Measurements from ENCODE around the gene MCM7. TPM values are rescaled to one million over a fixed set of nuclear protein-coding genes. Genes with fewer than 3 reads are reported as not detected.

MCM7 gene
- polyA plus RNA-seq, 1 of the 3 experiments (the other 2 are of a cell fraction): 241 TPM

GRCh38 chr7:100132697-100133151, 31.5 kb upstream of the MCM7 start:
- H2AFZ ChIP-seq (ENCODE audit: low read depth): peak overlapping the region; percentile 54; the same call in 1 of the 2 replicates
- ChIA-PET CTCF (interaction anchor here (0.6 to 13.6 kb wide), 51 partner anchors 8 to 1256 kb away, joined by 3 to 262 read pairs (median 6); partner anchors contain the start of genes AP4M1, CNPY4, COPS6 and GAL3ST4), POLR2A (interaction anchor here (1.0 to 3.1 kb wide), 3 partner anchors 16 to 31 kb away, joined by 3 to 12 read pairs (median 4); partner anchors contain the start of genes AP4M1, LAMTOR4 and MCM7)
- H3K9ac ChIP-seq: no peak overlapping the region
- H4K20me1 ChIP-seq (ENCODE audit: insufficient read depth): no peaks in the 10 kb centered on the region
- no peaks in the 10 kb centered on the region for H3K79me2 ChIP-seq (ENCODE audit: insufficient read depth)
- H3K4me2 ChIP-seq: no peak overlapping the region
- no peaks in the 10 kb centered on the region for H3K9me2 ChIP-seq
- TF ChIP-seq SMC3 (IDR thresholded peaks at IDR 0.05; ENCODE audit: low read depth, low read length): peak; percentile 97
- TF ChIP-seq RXRA (IDR thresholded peaks at IDR 0.05; ENCODE audit: borderline replicate concordance, low read depth): no peak
- no peak for TF ChIP-seq FOXM1 (IDR thresholded peaks at IDR 0.05; ENCODE audit: low read depth)
- TF ChIP-seq EP300 (IDR thresholded peaks at IDR 0.05; ENCODE audit: borderline replicate concordance in 1 of 2, low read depth in 1 of 2, low read length in 1 of 2): no peak
- no peak for TF ChIP-seq EZH2phosphoT487 (IDR thresholded peaks at IDR 0.05; ENCODE audit: borderline replicate concordance, low read depth)
- peak; percentile 97 for TF ChIP-seq RAD21 (IDR thresholded peaks at IDR 0.05; ENCODE audit: low read length)
- no peak for TF ChIP-seq YY1 (IDR thresholded peaks at IDR 0.05; ENCODE audit: low read depth)
- TF ChIP-seq ELF1 (IDR thresholded peaks at IDR 0.05): no peak
- no peak; the same call in 1 of the 2 replicates for TF ChIP-seq RCOR1 (IDR thresholded peaks at IDR 0.05; ENCODE audit: low read length)
- TF ChIP-seq CHD2 (IDR thresholded peaks at IDR 0.05; ENCODE audit: low read length, partially characterized antibody): no peak
- TF ChIP-seq FOXJ3 (CRISPR knock-in tag; IDR thresholded peaks at IDR 0.05): 0 out of 2 replicates have a peak, but pooled peaks have one; percentile 2
- no peak for TF ChIP-seq TEAD4 (IDR thresholded peaks at IDR 0.05; ENCODE audit: borderline replicate concordance, insufficient read depth)
- no peak for TF ChIP-seq PBX3 (IDR thresholded peaks at IDR 0.05)
- TF ChIP-seq GATA2 (CRISPR knock-in tag; IDR thresholded peaks at IDR 0.05): 0 out of 2 replicates have a peak, but pooled peaks have one; percentile 40
- no peak for TF ChIP-seq REST (IDR thresholded peaks at IDR 0.05; ENCODE audit: low read depth, low read length)
- no peak for TF ChIP-seq RFX5 (IDR thresholded peaks at IDR 0.05; ENCODE audit: low read length)
- no peak for TF ChIP-seq TAF1 (IDR thresholded peaks at IDR 0.05; ENCODE audit: borderline replicate concordance, low read depth, low read length)
- no peak for TF ChIP-seq MXI1 (IDR thresholded peaks at IDR 0.05; ENCODE audit: low read depth, low read length)
- TF ChIP-seq GABPA (IDR thresholded peaks at IDR 0.05; ENCODE audit: low read depth): no peak
- TF ChIP-seq CTCF (IDR thresholded peaks at IDR 0.05): peak; percentile 97
- TF ChIP-seq NFIC (IDR thresholded peaks at IDR 0.05; ENCODE audit: borderline replicate concordance): no peak
- no peak for TF ChIP-seq USF2 (IDR thresholded peaks at IDR 0.05; ENCODE audit: borderline replicate concordance, low read depth, low read length)
- no peak for TF ChIP-seq IRF3 (IDR thresholded peaks at IDR 0.05; ENCODE audit: low read depth, low read length)
- H3F3A ChIP-seq (replicated peaks; ENCODE audit: insufficient read depth): peaks cover 27% of the 10 kb centered on the region
- H3K4me3 ChIP-seq (ENCODE audit: low read depth in 2 of 2, low read length in 1 of 2): peak overlapping the region in 1 of 2 experiments; percentile 6; a peak in 1 of 4 replicates
- H3K9me3 ChIP-seq: no peaks in the 10 kb centered on the region
- no peaks in the 10 kb centered on the region for H3K27me3 ChIP-seq (ENCODE audit: insufficient read depth)
- 17% methylated on average over 3 of the region's 3 CpGs for WGBS (ENCODE audit: low lambda C conversion rate)
- peaks cover 5 to 10% of the 10 kb centered on the region in 2 experiments; a peak in 2 of 4 replicates for H3K4me1 ChIP-seq (ENCODE audit: control insufficient read depth in 1 of 2, insufficient read depth in 2 of 2, low read depth in 1 of 2, low read length in 1 of 2)
- no peaks in the 10 kb centered on the region for H3K36me3 ChIP-seq (replicated peaks in 1 of 2; ENCODE audit: control insufficient read depth in 1 of 2, insufficient read depth in 2 of 2, low read length in 1 of 2)
- H3K27ac ChIP-seq (ENCODE audit: low read depth in 2 of 2, low read length in 1 of 2): 0 out of 4 replicates have a peak overlapping the region, but pooled peaks of 1 of the 2 experiments have one; percentile 1
- DNase-seq: peak; percentile 89

Measured in SK-N-SH (cell line).